ENCODE measurements around the gene SLC24A4. TPM values are rescaled to one million over a fixed set of nuclear protein-coding genes. Genes with fewer than 3 reads are reported as not detected.

The SLC24A4 gene
- total RNA-seq, 4 donors from 2014 or later, result 0.08 to 0.37 (median 0.22) TPM

- 84 to 86% methylated on average over 3 of the region's 3 CpGs for WGBS, 2 donors
- H3K4me3 ChIP-seq (ENCODE audit: low read depth, poor library complexity, severe bottlenecking), result no peak overlapping the region
- intact Hi-C loops (cut with DNase I; ENCODE audit: low total_unique reads), result no loop called here
- no peak for TF ChIP-seq POLR2A (IDR thresholded peaks at IDR 0.05)
- no peak for TF ChIP-seq CTCF (IDR thresholded peaks at IDR 0.05)
- no peak for DNase-seq (ENCODE audit: low spot score in 2 of 2)
Measured at GRCh38 chr14:92506231-92506630, 183.3 kb downstream of the SLC24A4 start.

- no peak for TF ChIP-seq POLR2A (IDR thresholded peaks at IDR 0.05)
- TF ChIP-seq CTCF (IDR thresholded peaks at IDR 0.05), result no peak
- no peak overlapping the region for H3K4me3 ChIP-seq (ENCODE audit: low read depth, poor library complexity, severe bottlenecking)
- no peak for DNase-seq (ENCODE audit: low spot score in 2 of 2)
- intact Hi-C loops (cut with DNase I; ENCODE audit: low total_unique reads), result no loop called here
- WGBS, 2 donors, result 75 to 76% methylated on average over 4 of the region's 4 CpGs
Measured at GRCh38 chr14:92507174-92507768, 184.3 kb downstream of the SLC24A4 start.

GRCh38 chr14:92510972-92511371, 188.0 kb downstream of the SLC24A4 start:
- 95 to 96% methylated on average over 2 of the region's 2 CpGs for WGBS, 2 donors
- TF ChIP-seq CTCF (IDR thresholded peaks at IDR 0.05) (no peak), POLR2A (IDR thresholded peaks at IDR 0.05) (no peak)
- no peak overlapping the region for H3K4me3 ChIP-seq (ENCODE audit: low read depth, poor library complexity, severe bottlenecking)
- no peak for DNase-seq (ENCODE audit: low spot score in 2 of 2)
- intact Hi-C loops (cut with DNase I; ENCODE audit: low total_unique reads), result no loop called here

GRCh38 chr14:92511453-92512238, 188.7 kb downstream of the SLC24A4 start:
- H3K4me3 ChIP-seq (ENCODE audit: low read depth, poor library complexity, severe bottlenecking), result no peak overlapping the region
- 35 to 44% methylated on average over 6 of the region's 6 CpGs for WGBS, 2 donors
- no peak for TF ChIP-seq POLR2A (IDR thresholded peaks at IDR 0.05)
- TF ChIP-seq CTCF (IDR thresholded peaks at IDR 0.05), result no peak
- intact Hi-C loops (cut with DNase I; ENCODE audit: low total_unique reads), result no loop called here
- DNase-seq (ENCODE audit: low spot score in 2 of 2), result no peak

GRCh38 chr14:92512807-92513203, 189.8 kb downstream of the SLC24A4 start:
- intact Hi-C loops (cut with DNase I; ENCODE audit: low total_unique reads), result no loop called here
- no peak overlapping the region for H3K4me3 ChIP-seq (ENCODE audit: low read depth, poor library complexity, severe bottlenecking)
- 68 to 76% methylated on average over 8 to 9 of the region's 9 CpGs for WGBS, 2 donors
- TF ChIP-seq POLR2A (IDR thresholded peaks at IDR 0.05) (no peak), CTCF (IDR thresholded peaks at IDR 0.05) (no peak)
- DNase-seq (ENCODE audit: low spot score in 2 of 2), result no peak
